HL-60 (cell line): ENCODE results near the gene COL5A3.

Experiments used
- DNase-seq, 2 experiments: peaks; one replicate each; pipeline ENCODE4 v3.0.0-alpha.2; 2010 to 2020; ENCODE audit warnings: low read depth in 1 of 2, low spot score in 1 of 2
- H3K27ac ChIP-seq: fragments of 250-450 bp; sonication (Bioruptor Pico); replicated peaks from 2 replicates; pipeline ENCODE4 v1.5.1; 2020; ENCODE audit warnings: mild to moderate bottlenecking, moderate library complexity
- H3K27me3 ChIP-seq: fragments of 250-450 bp; sonication (Bioruptor Pico); 2 replicates; pipeline ENCODE4 v1.5.1; 2021; ENCODE audit warnings: mild to moderate bottlenecking, moderate library complexity; ENCODE audit not compliant: insufficient read depth, poor library complexity, severe bottlenecking
- H3K4me3 ChIP-seq: replicated peaks from 2 replicates; pipeline ENCODE4 v1.5.1; 2011; ENCODE audit warnings: mild to moderate bottlenecking, control low read depth, low read length; ENCODE audit not compliant: insufficient read depth
- CTCF ChIP-seq: IDR thresholded peaks from one replicate; pipeline ENCODE4 v1.5.1; 2011; ENCODE audit warnings: low read length, control low read depth, inconsistent platforms; ENCODE audit not compliant: insufficient read depth
- GABPA ChIP-seq: IDR thresholded peaks from 2 replicates; pipeline ENCODE4 v1.6.1; 2012; ENCODE audit warnings: low read depth
- POLR2AphosphoS5 ChIP-seq: IDR thresholded peaks from 2 replicates; pipeline ENCODE4 v1.6.1; 2012; ENCODE audit warnings: low read depth
- REST ChIP-seq: IDR thresholded peaks from 2 replicates; pipeline ENCODE4 v1.6.1; 2012; ENCODE audit warnings: low read depth; ENCODE audit not compliant: insufficient replicate concordance
- SPI1 ChIP-seq: IDR thresholded peaks from 2 replicates; pipeline ENCODE4 v1.6.1; 2012; ENCODE audit warnings: low read depth, mild to moderate bottlenecking, borderline replicate concordance

Gene COL5A3

GRCh38 chr19:10049626-10050025 lies 39.3 kb upstream of the COL5A3 start:
- Histone ChIP-seq H3K27ac (no peak overlapping the region), H3K4me3 (no peak overlapping the region), H3K27me3 (no peaks in the 10 kb centered on the region)
- TF ChIP-seq POLR2AphosphoS5 (no peak), CTCF (no peak), GABPA (no peak), SPI1 (no peak), REST (no peak)
- DNase-seq = no peak

GRCh38 chr19:10045371-10045770 lies 35.1 kb upstream of the COL5A3 start:
- no peak for DNase-seq
- no peak for TF ChIP-seq POLR2AphosphoS5
- no peak for TF ChIP-seq CTCF
- TF ChIP-seq SPI1 = no peak
- no peak for TF ChIP-seq REST
- no peak for TF ChIP-seq GABPA
- Histone ChIP-seq H3K27me3 (no peaks in the 10 kb centered on the region), H3K27ac (no peak overlapping the region), H3K4me3 (no peak overlapping the region)

GRCh38 chr19:10044390-10044789 lies 34.1 kb upstream of the COL5A3 start:
- H3K27me3 ChIP-seq = no peaks in the 10 kb centered on the region
- DNase-seq = no peak
- no peak overlapping the region for H3K4me3 ChIP-seq
- no peak overlapping the region for H3K27ac ChIP-seq
- no peak for TF ChIP-seq GABPA
- TF ChIP-seq CTCF = no peak
- TF ChIP-seq POLR2AphosphoS5 = no peak
- no peak for TF ChIP-seq SPI1
- TF ChIP-seq REST = no peak
